ENCODE data around the gene PRKG2.

GRCh38 chr4:81071013-81071412 lies 144.0 kb downstream of the PRKG2 start:
- TF ChIP-seq CTCF (IDR thresholded peaks at IDR 0.05) = no peak
- TF ChIP-seq POLR2A (IDR thresholded peaks at IDR 0.05) = no peak
